Aorta (tissue), 5 donors: ENCODE data around the gene CBX5. TPM values are rescaled to one million over a fixed set of nuclear protein-coding genes. Genes with fewer than 3 reads are reported as not detected.
A peak's percentile ranks its signal among the peaks of the same experiment; 100 is the strongest.
"Not testable (repeated sequence)": the region's sequence is repeated elsewhere in the genome, so short reads cannot be mapped to it uniquely, and the experiment has no call there.

ENCODE experiments used
- ATAC-seq: fragments of 200-7000 bp; cut with Tn5 transposase; one replicate; pipeline ENCODE4 v1.9.1; 2022; ENCODE audit warnings: moderate library complexity; ENCODE audit not compliant: low FRiP score
- DNase-seq, 2 donors: peaks; one replicate each; pipeline ENCODE4 v3.0.0-alpha.2; 2020
- H3K27ac ChIP-seq, 2 donors: one replicate each; pipeline ENCODE4 v1.5.1; 2013; ENCODE audit warnings: low read length in 2 of 2, mild to moderate bottlenecking in 2 of 2, moderate library complexity in 2 of 2, control low read depth in 1 of 2, inconsistent platforms in 1 of 2, low read depth in 1 of 2
- H3K27me3 ChIP-seq, 2 donors: one replicate each; pipeline ENCODE4 v1.6.1; 2013; ENCODE audit warnings: control low read depth in 1 of 2, low read length in 1 of 2, mild to moderate bottlenecking in 1 of 2, moderate library complexity in 1 of 2; ENCODE audit not compliant: insufficient read depth in 2 of 2, control insufficient read depth in 1 of 2
- H3K36me3 ChIP-seq, 2 donors: one replicate each; pipeline ENCODE4 v1.6.1; 2013; ENCODE audit warnings: control low read depth in 1 of 2, low read length in 1 of 2, mild to moderate bottlenecking in 1 of 2; ENCODE audit not compliant: insufficient read depth in 2 of 2, control insufficient read depth in 1 of 2
- H3K4me1 ChIP-seq, 2 donors: one replicate each; pipeline ENCODE4 v1.6.1; 2013; ENCODE audit warnings: low read length in 2 of 2, control low read depth in 1 of 2, mild to moderate bottlenecking in 1 of 2, moderate library complexity in 1 of 2; ENCODE audit not compliant: insufficient read depth in 2 of 2, control insufficient read depth in 1 of 2
- H3K4me3 ChIP-seq, 2 donors: one replicate each; pipeline ENCODE4 v1.5.1; 2013; ENCODE audit warnings: low read length in 2 of 2, control low read depth in 1 of 2, mild to moderate bottlenecking in 1 of 2
- H3K9me3 ChIP-seq: one replicate; pipeline ENCODE4 v1.6.1; 2013; ENCODE audit warnings: mild to moderate bottlenecking, low read length; ENCODE audit not compliant: control insufficient read depth
- WGBS, 2 donors: extraction: QIAGEN DNeasy Blood & Tissue Kit; methylation state at CpG; one replicate each; pipeline ENCODE4 v1.1.7; 2013; 5-methylcytosine and 5-hydroxymethylcytosine counted together
- intact Hi-C, 2 donors: fragments of 100-400 bp; cut with DNase I; formaldehyde crosslinking; loops; one replicate each; pipeline versions ENCODE4 v1.14.2 to v1.15.0; 2022
- polyA plus RNA-seq, 2 donors: library from polyadenylated mRNA; stranded (reverse); fragments of 200-250 nt; gene quantifications; one replicate each; pipeline ENCODE4 v1.2.3, GENCODE V29; 2013
- total RNA-seq, 2 donors: library from RNA; stranded (reverse); fragmentation: NEBNext Ultra II Directional; extraction: Animal tissue kit (Norgen Biotek cat#: 25700); gene quantifications; one replicate each; pipeline ENCODE4 v1.2.1, GENCODE V29; 2021
- donor health status: healthy with polysubstance abuse.
- donor health status: Bipolar disorder and iron deficiency.
- donor health status: DM: no; HTN: no; CAD: no.
- donor health status: DM: no; HTN: no; CAD: no.
- donor health status: DM: yes; HTN: yes; CAD: no.

CBX5 gene
- total and polyA plus RNA-seq, 4 donors: 9.4 to 67.8 (median 39.0) TPM

- H3K36me3 ChIP-seq: peaks cover 2 to 5% of the 10 kb centered on the region in 2 donors
- intact Hi-C loops: no loop called here
- H3K9me3 ChIP-seq: no peaks in the 10 kb centered on the region
- no peak overlapping the region for H3K27ac ChIP-seq
- H3K4me1 ChIP-seq: no peaks in the 10 kb centered on the region
- 78 to 83% methylated on average over 2 of the region's 2 CpGs for WGBS, 2 donors
- H3K4me3 ChIP-seq: no peak overlapping the region
- ATAC-seq (no peak), DNase-seq (no peak)
- no peaks in the 10 kb centered on the region for H3K27me3 ChIP-seq
Measured at GRCh38 chr12:54240129-54240528, 39.8 kb downstream of the CBX5 start.

- Histone ChIP-seq H3K9me3 (no peaks in the 10 kb centered on the region), H3K27me3 (no peaks in the 10 kb centered on the region), H3K27ac (no peak overlapping the region), H3K4me3 (no peak overlapping the region), H3K36me3 (peaks cover 2 to 5% of the 10 kb centered on the region in 2 donors), H3K4me1 (no peaks in the 10 kb centered on the region)
- no peak for ATAC-seq
- intact Hi-C loops: no loop called here
- no peak for DNase-seq
Measured at GRCh38 chr12:54239620-54240019, 40.3 kb downstream of the CBX5 start.

- H3K27me3 ChIP-seq: no peaks in the 10 kb centered on the region
- intact Hi-C loops: no loop called here
- no peak overlapping the region for H3K27ac ChIP-seq
- H3K9me3 ChIP-seq: no peaks in the 10 kb centered on the region
- 78 to 85% methylated on average over 1 of the region's 1 CpG for WGBS, 2 donors
- H3K4me1 ChIP-seq: no peaks in the 10 kb centered on the region
- ATAC-seq (no peak), DNase-seq (no peak)
- no peak overlapping the region for H3K4me3 ChIP-seq
- H3K36me3 ChIP-seq: peaks cover 2 to 5% of the 10 kb centered on the region in 2 donors
Measured at GRCh38 chr12:54238531-54238930, 41.4 kb downstream of the CBX5 start.

GRCh38 chr12:54232790-54233189 lies 47.1 kb downstream of the CBX5 start:
- WGBS, 2 donors: 13 to 15% methylated on average over 2 of the region's 2 CpGs
- Histone ChIP-seq H3K4me3 (no peak overlapping the region), H3K36me3 (peaks cover 0 to 5% of the 10 kb centered on the region in 2 donors), H3K27me3 (no peaks in the 10 kb centered on the region), H3K9me3 (no peaks in the 10 kb centered on the region), H3K4me1 (peaks cover 0 to 7% of the 10 kb centered on the region in 2 donors), H3K27ac (no peak overlapping the region)
- no peak for ATAC-seq
- intact Hi-C loops: no loop called here
- no peak for DNase-seq

- intact Hi-C loops, H3K36me3 ChIP-seq, ATAC-seq, H3K9me3 ChIP-seq, H3K27ac ChIP-seq, H3K4me1 ChIP-seq, H3K4me3 ChIP-seq, H3K27me3 ChIP-seq, DNase-seq: not testable (repeated sequence)
- 97 to 98% methylated on average over 3 of the region's 3 CpGs for WGBS, 2 donors
Measured at GRCh38 chr12:54231269-54231668, 48.7 kb downstream of the CBX5 start.

GRCh38 chr12:54230555-54230954 lies 49.4 kb downstream of the CBX5 start:
- peaks cover 0 to 1% of the 10 kb centered on the region in 2 donors for H3K36me3 ChIP-seq
- intact Hi-C loops: no loop called here
- H3K27me3 ChIP-seq: no peaks in the 10 kb centered on the region
- 98% methylated on average over 2 of the region's 2 CpGs for WGBS, 2 donors
- no peak for ATAC-seq
- no peak for DNase-seq
- H3K9me3 ChIP-seq: no peaks in the 10 kb centered on the region
- no peak overlapping the region for H3K27ac ChIP-seq
- H3K4me3 ChIP-seq: no peak overlapping the region
- H3K4me1 ChIP-seq: peaks cover 0 to 7% of the 10 kb centered on the region in 2 donors

- peak; percentile 76 for ATAC-seq
- DNase-seq: peak in 1 of 2 donors; percentile 72
- no peaks in the 10 kb centered on the region for H3K9me3 ChIP-seq
- peaks cover 0 to 7% of the 10 kb centered on the region in 2 donors for H3K4me1 ChIP-seq
- intact Hi-C loops: no loop called here
- H3K27me3 ChIP-seq: no peaks in the 10 kb centered on the region
- WGBS, 2 donors: 19 to 20% methylated on average over 4 of the region's 4 CpGs
- no peak overlapping the region for H3K4me3 ChIP-seq
- H3K36me3 ChIP-seq: no peaks in the 10 kb centered on the region
- peak overlapping the region; percentile 47 to 87 for H3K27ac ChIP-seq
Measured at GRCh38 chr12:54229624-54230212, 50.2 kb downstream of the CBX5 start.

GRCh38 chr12:54228471-54228870 lies 51.5 kb downstream of the CBX5 start:
- Histone ChIP-seq H3K27ac (no peak overlapping the region), H3K4me3 (no peak overlapping the region), H3K9me3 (no peaks in the 10 kb centered on the region), H3K36me3 (no peaks in the 10 kb centered on the region), H3K27me3 (no peaks in the 10 kb centered on the region), H3K4me1 (peaks cover 0 to 7% of the 10 kb centered on the region in 2 donors)
- intact Hi-C loops: no loop called here
- ATAC-seq (no peak), DNase-seq (no peak)
- WGBS, 2 donors: 96 to 97% methylated on average over 1 of the region's 1 CpG

GRCh38 chr12:54227927-54228326 lies 52.0 kb downstream of the CBX5 start:
- DNase-seq, intact Hi-C loops, H3K27ac ChIP-seq, H3K4me3 ChIP-seq, ATAC-seq, H3K27me3 ChIP-seq, H3K4me1 ChIP-seq, H3K36me3 ChIP-seq, H3K9me3 ChIP-seq: not testable (repeated sequence)
- WGBS, 2 donors: 69 to 71% methylated on average over 6 of the region's 6 CpGs
